Upper lobe of right lung (tissue), 1 donor: ENCODE data around the gene ZNF432. TPM values are rescaled to one million over a fixed set of nuclear protein-coding genes. Genes with fewer than 3 reads are reported as not detected.
"Not testable (repeated sequence)": the region's sequence is repeated elsewhere in the genome, so short reads cannot be mapped to it uniquely, and the experiment has no call there.

Experiments used
- ATAC-seq: fragments of 200-7000 bp; cut with Tn5 transposase; one replicate; pipeline ENCODE4 v1.9.1; 2020; ENCODE audit warnings: mild to moderate bottlenecking, moderate library complexity
- DNase-seq: peaks from one replicate; pipeline ENCODE4 v3.0.0-alpha.2; 2020
- H3K27ac ChIP-seq: fragments of 200-600 bp; one replicate; pipeline ENCODE4 v1.8.0; 2022
- H3K27me3 ChIP-seq: fragments of 200-600 bp; one replicate; pipeline ENCODE4 v1.8.0; 2022; ENCODE audit warnings: mild to moderate bottlenecking
- H3K36me3 ChIP-seq: fragments of 200-600 bp; one replicate; pipeline ENCODE4 v1.8.0; 2022
- H3K4me1 ChIP-seq: fragments of 200-600 bp; one replicate; pipeline ENCODE4 v1.8.0; 2022
- H3K4me3 ChIP-seq: fragments of 200-600 bp; one replicate; pipeline ENCODE4 v1.8.0; 2022; ENCODE audit warnings: mild to moderate bottlenecking
- H3K9me3 ChIP-seq: fragments of 200-600 bp; one replicate; pipeline ENCODE4 v1.8.0; 2022
- intact Hi-C: fragments of 100-400 bp; cut with DNase I; formaldehyde crosslinking; loops from one replicate; pipeline ENCODE4 v1.11.0; 2022
- long read RNA-seq: library from polyadenylated mRNA; unstranded; transcript quantifications from one replicate; pipeline ENCODE4 v2.0.0, GENCODE V29; 2021
- total RNA-seq: library from RNA; stranded (reverse); fragmentation: NEBNext Ultra II Directional; extraction: Animal tissue kit (Norgen Biotek cat#: 25700); gene quantifications from one replicate; pipeline ENCODE4 v1.2.1, GENCODE V29; 2021
- TF ChIP-seq, protein P1 (sequence below): fragments of 200-600 bp; IDR thresholded peaks from one replicate; pipeline ENCODE4 v1.8.0; 2022; ENCODE audit warnings: antibody characterized with exemption
- donor health status: DM: no; HTN: yes; CAD: no; lungs with severe emphysema.

ZNF432 gene
- total RNA-seq = 14.3 TPM
- long read RNA-seq, partial matches to known transcripts = 0 of 4 reads
- long read RNA-seq, other reads (novel, unspliced or antisense) = 2 of 4 reads

DNA sequence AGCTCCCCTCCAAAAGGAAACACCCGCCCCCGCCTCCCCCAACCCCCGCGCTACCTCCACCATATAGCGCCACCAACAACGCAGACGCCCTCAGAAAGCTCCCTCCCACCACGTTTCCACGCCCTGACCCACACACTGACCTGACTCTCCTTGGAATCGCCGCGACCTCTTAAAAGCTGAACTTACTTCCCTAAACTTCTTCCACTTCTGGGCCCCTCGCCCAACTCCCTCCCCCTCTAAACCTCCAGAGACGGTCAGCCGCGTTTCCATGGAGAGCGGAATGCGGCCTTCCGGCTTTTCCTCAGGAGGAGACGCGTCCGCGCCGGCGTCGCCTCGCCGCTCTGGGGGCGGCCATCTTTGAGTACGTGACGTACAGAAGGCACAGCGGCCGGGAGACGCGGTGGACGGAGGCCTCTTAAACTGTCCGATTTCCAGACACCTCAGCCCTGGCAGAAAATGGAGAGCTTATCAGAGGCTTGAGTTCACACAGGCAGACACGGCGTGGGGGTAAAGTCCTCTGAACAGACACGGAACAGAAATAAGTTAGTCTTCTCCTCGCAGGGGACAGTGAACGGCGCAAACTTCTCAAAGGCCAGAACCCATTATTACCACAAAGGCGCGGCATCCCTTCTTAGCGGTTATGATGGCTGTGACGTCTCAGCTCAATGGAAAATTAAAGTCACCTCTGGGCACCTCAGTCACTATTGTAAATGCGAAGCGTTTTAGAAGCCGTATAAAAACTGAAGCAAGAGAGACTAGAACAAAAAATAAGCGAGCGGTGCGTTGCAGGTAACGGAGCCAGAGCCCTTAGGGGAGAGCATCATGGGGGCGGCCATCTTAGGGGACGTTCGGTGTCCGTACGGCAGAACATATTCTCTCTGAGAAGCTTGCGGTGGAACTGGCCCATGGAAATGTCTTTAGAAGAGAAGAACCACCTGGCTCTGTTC lies at the start of gene ZNF432:
TSS of gene ZNF432 (minus strand) at position 284 of the 947 bp plus-strand sequence. CDS start 1,970 bp downstream, outside the sequence.
- Histone ChIP-seq H3K4me1 (peaks cover 6% of the 10 kb centered on the region), H3K9me3 (peaks cover 11% of the 10 kb centered on the region)
- intact Hi-C loops = no loop called here

DNA sequence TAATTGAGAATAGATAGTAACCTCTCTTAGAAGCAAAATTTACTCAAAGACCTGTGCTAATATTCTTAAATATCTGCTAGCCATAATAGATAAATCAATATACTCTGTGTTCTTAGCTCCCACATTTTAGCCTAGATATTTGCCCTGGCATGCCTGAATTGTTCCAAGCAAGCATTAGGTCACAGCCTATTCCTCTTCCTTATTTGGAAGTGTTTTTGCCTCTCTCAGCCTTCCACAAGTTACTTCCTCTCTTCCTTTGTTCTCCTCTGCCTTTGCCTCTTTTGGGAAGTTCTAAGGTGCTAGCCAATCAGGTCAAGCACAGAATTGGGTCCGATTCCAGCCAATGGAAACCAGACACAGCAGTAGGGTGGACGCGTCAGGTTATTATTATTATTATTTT lies 47.8 kb upstream of the ZNF432 start:
- peaks cover 15% of the 10 kb centered on the region for H3K36me3 ChIP-seq
- ATAC-seq, intact Hi-C loops, H3K9me3 ChIP-seq, DNase-seq, H3K27me3 ChIP-seq, H3K4me1 ChIP-seq: not testable (repeated sequence)
- peak overlapping the region; percentile 91 for H3K27ac ChIP-seq
- peak overlapping the region; percentile 86 for H3K4me3 ChIP-seq

More for the DNA sequence above, at the start of gene ZNF432:
- TF ChIP-seq, protein P1, sequence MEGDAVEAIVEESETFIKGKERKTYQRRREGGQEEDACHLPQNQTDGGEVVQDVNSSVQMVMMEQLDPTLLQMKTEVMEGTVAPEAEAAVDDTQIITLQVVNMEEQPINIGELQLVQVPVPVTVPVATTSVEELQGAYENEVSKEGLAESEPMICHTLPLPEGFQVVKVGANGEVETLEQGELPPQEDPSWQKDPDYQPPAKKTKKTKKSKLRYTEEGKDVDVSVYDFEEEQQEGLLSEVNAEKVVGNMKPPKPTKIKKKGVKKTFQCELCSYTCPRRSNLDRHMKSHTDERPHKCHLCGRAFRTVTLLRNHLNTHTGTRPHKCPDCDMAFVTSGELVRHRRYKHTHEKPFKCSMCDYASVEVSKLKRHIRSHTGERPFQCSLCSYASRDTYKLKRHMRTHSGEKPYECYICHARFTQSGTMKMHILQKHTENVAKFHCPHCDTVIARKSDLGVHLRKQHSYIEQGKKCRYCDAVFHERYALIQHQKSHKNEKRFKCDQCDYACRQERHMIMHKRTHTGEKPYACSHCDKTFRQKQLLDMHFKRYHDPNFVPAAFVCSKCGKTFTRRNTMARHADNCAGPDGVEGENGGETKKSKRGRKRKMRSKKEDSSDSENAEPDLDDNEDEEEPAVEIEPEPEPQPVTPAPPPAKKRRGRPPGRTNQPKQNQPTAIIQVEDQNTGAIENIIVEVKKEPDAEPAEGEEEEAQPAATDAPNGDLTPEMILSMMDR = no peak
- peaks cover 12% of the 10 kb centered on the region for H3K36me3 ChIP-seq
- peak within 1 kb of the TSS; percentile 65 for H3K4me3 ChIP-seq
- ATAC-seq (peak; percentile 99), DNase-seq (peak; percentile 97)
- peak within 1 kb of the TSS; percentile 97 for H3K27ac ChIP-seq
- H3K27me3 ChIP-seq = no peaks in the 10 kb centered on the region

DNA sequence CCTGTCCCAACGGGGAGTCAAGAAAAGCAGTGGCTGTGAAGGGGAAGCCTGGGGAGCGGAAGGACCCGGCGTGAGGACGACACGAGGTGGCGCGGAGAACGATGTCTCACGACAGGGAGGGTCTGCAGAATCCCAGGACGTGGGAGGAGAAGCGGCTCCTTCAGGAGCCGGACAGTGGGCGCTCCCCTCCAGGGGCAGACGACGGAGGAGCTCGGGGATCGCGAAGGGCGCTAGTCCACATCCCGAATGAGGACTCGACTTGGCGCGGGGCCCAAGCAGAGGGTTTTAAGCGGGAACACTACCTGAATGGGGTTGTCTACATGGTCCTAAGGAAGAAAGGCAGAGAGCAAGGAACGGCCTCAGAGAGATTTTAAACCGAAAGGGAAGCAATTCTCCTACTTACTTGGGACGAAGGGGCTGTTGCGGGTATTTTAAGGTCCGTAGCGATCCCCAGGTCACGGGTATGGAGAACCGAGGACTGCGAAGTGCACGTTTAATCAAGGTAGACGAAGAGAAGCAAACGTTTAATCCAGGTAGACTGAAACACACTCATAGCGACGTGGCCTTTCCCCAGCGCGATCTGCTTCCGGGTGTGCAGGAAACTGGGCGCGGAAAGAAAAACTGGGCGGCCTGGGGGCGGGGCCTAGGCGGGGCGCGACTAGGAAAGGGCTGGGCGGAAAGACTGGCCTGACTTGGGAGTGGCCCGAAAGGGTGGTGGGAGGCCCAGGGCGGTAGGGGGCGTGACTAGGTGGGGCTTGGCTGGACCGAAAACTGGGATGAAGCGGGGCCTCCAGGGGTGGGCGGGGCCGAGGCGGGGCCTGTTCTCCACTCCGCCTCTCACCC lies 46.8 kb upstream of the ZNF432 start, which contains the start of gene ZNF841:
TSS of gene ZNF841 (minus strand) at position 594 of the 843 bp plus-strand sequence. CDS start 10,964 bp downstream, outside the sequence.
- Histone ChIP-seq H3K27me3 (no peaks in the 10 kb centered on the region), H3K4me1 (peaks cover 9% of the 10 kb centered on the region), H3K27ac (peak within 1 kb of the TSS; percentile 91), H3K9me3 (peaks cover 7% of the 10 kb centered on the region), H3K36me3 (peaks cover 15% of the 10 kb centered on the region), H3K4me3 (peak within 1 kb of the TSS; percentile 86)
- ATAC-seq = peak; percentile 100
- DNase-seq = peak; percentile 97
- TF ChIP-seq, protein P1 = no peak
- intact Hi-C loops = no loop called here

DNA sequence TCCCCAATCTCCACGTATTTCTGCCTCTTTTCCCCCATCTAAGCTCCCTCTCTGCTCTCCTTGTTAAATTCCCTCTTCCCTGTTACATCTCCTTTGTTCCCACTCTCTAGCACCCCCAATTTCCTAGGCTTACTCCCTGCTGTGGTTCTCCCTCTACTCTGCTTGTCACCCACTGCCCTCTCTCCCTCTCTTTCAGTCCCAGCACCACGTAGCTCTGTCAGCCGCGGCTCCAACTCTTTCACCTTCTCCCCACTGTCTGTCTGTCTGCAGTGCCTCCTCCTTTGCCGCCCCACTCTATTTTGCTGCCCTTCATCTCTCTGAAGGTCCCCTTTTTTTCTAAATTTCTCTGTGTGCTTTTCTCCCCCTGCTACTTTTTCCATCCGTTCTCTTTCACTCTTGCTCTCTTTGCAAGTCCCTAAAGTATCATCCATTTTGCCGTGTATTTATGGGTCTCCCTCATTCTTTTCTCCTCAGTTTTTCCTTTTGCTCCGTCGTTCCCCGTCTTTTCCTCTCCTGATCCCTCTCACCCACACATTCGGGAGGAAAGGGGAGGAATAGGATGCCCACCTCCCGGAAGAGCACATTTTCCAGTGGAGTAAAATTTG lies 46.0 kb upstream of the ZNF432 start:
- peaks cover 9% of the 10 kb centered on the region for H3K4me1 ChIP-seq
- peaks cover 7% of the 10 kb centered on the region for H3K9me3 ChIP-seq
- intact Hi-C loops = no loop called here
- peak overlapping the region; percentile 86 for H3K4me3 ChIP-seq
- DNase-seq = no peak
- peak overlapping the region; percentile 91 for H3K27ac ChIP-seq
- TF ChIP-seq, protein P1 = no peak
- ATAC-seq = no peak
- H3K36me3 ChIP-seq = peaks cover 15% of the 10 kb centered on the region
- H3K27me3 ChIP-seq = no peaks in the 10 kb centered on the region

DNA sequence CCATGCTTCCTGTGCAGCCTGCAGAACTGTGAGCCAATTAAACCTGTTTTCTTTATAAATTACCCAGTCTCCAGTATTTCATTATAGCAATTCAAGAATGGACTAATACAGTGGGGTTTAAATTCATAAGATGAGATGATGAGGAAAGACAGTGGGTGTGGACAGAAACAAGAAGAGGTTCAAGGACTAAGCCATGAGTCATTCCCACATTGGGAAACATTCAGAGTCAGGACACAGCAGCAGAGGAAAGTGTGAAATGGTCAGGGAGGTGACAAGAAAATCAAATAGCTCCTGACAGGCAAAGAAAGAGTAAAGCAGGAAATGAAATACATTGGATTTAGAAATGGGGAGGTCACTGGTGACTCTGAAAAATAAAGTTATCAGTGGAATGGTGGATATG lies 37.8 kb upstream of the ZNF432 start:
- intact Hi-C loops = no loop called here
- no peak overlapping the region for H3K4me3 ChIP-seq
- no peaks in the 10 kb centered on the region for H3K4me1 ChIP-seq
- no peaks in the 10 kb centered on the region for H3K27me3 ChIP-seq
- TF ChIP-seq, protein P1 = no peak
- ATAC-seq (no peak), DNase-seq (no peak)
- no peak overlapping the region for H3K27ac ChIP-seq
- H3K9me3 ChIP-seq = no peaks in the 10 kb centered on the region
- H3K36me3 ChIP-seq = peaks cover 74% of the 10 kb centered on the region
